HG02798 (cell line): ENCODE results near the gene TMEM170B.
"Not testable (repeated sequence)": the region's sequence is repeated elsewhere in the genome, so short reads cannot be mapped to it uniquely, and the experiment has no call there.

ENCODE experiments used
- ATAC-seq: cut with Tn5 transposase; IDR thresholded peaks from one replicate; pipeline ENCODE4 v1.9.1; 2021; ENCODE audit warnings: mild to moderate bottlenecking; ENCODE audit not compliant: unreplicated experiment, poor library complexity

The TMEM170B gene

GRCh38 chr6:11527274-11527870, 10.2 kb upstream of the TMEM170B start:
- no peak for ATAC-seq

- no peak for ATAC-seq
Observed at GRCh38 chr6:11528996-11529395, 8.6 kb upstream of the TMEM170B start.

GRCh38 chr6:11532097-11532496, 5.5 kb upstream of the TMEM170B start:
- ATAC-seq, result no peak

- ATAC-seq, result no peak
Observed at GRCh38 chr6:11534561-11534960, 3.0 kb upstream of the TMEM170B start.

- no peak for ATAC-seq
Observed at GRCh38 chr6:11535801-11536230, 1.7 kb upstream of the TMEM170B start.

GRCh38 chr6:11536795-11537194, 754 bp upstream of the TMEM170B start:
- no peak for ATAC-seq

- ATAC-seq, result peak; percentile 0
Observed at GRCh38 chr6:11538052-11538818, 686 bp downstream of the TMEM170B start.

GRCh38 chr6:11538819-11539468, 1.4 kb downstream of the TMEM170B start:
- ATAC-seq, result no peak

- ATAC-seq, result no peak
Observed at GRCh38 chr6:11542863-11543262, 5.3 kb downstream of the TMEM170B start.

GRCh38 chr6:11543919-11544518, 6.5 kb downstream of the TMEM170B start:
- no peak for ATAC-seq

- not testable (repeated sequence) for ATAC-seq
Observed at GRCh38 chr6:11547846-11548245, 10.3 kb downstream of the TMEM170B start.

- not testable (repeated sequence) for ATAC-seq
Observed at GRCh38 chr6:11548578-11548977, 11.0 kb downstream of the TMEM170B start.

GRCh38 chr6:11551053-11551452, 13.5 kb downstream of the TMEM170B start:
- no peak for ATAC-seq

- ATAC-seq, result no peak
Observed at GRCh38 chr6:11552442-11552841, 14.9 kb downstream of the TMEM170B start.

GRCh38 chr6:11553824-11554223, 16.3 kb downstream of the TMEM170B start:
- no peak for ATAC-seq

GRCh38 chr6:11556309-11556708, 18.8 kb downstream of the TMEM170B start:
- no peak for ATAC-seq

GRCh38 chr6:11563793-11564192, 26.2 kb downstream of the TMEM170B start:
- ATAC-seq, result no peak

GRCh38 chr6:11566609-11567008, 29.1 kb downstream of the TMEM170B start:
- no peak for ATAC-seq

- ATAC-seq, result no peak
Observed at GRCh38 chr6:11571073-11571472, 33.5 kb downstream of the TMEM170B start.

- peak; percentile 97 for ATAC-seq
Observed at GRCh38 chr6:11575408-11576033, 38.0 kb downstream of the TMEM170B start.
